ENCODE data around the gene RPTOR.

Gene RPTOR

GRCh38 chr17:80523054-80523744 lies 21.4 kb upstream of the RPTOR start:
- Histone ChIP-seq H3K27me3 (ENCODE audit: insufficient read depth, low read length, poor library complexity) (peaks cover 8% of the 10 kb centered on the region), H3K9me3 (ENCODE audit: insufficient read depth, low read length, severe bottlenecking) (no peaks in the 10 kb centered on the region), H3K36me3 (ENCODE audit: insufficient read depth, low read length) (no peaks in the 10 kb centered on the region), H3K4me2 (ENCODE audit: insufficient read depth, low read length) (no peak overlapping the region), H3K4me1 (ENCODE audit: insufficient read depth, low read length) (no peaks in the 10 kb centered on the region), H3K9ac (ENCODE audit: low read depth, low read length) (no peak overlapping the region), H2AFZ (ENCODE audit: low read depth, low read length) (no peak overlapping the region), H4K20me1 (ENCODE audit: insufficient read depth, low read length) (no peaks in the 10 kb centered on the region; the same call in 1 of the 2 replicates), H3K4me3 (ENCODE audit: low read depth in 1 of 2, low read length in 2 of 2) (no peak overlapping the region), H3K79me2 (ENCODE audit: insufficient read depth, low read length) (no peaks in the 10 kb centered on the region), H3K27ac (ENCODE audit: low read length) (no peak overlapping the region)
- no peak for DNase-seq
- TF ChIP-seq, protein P1, sequence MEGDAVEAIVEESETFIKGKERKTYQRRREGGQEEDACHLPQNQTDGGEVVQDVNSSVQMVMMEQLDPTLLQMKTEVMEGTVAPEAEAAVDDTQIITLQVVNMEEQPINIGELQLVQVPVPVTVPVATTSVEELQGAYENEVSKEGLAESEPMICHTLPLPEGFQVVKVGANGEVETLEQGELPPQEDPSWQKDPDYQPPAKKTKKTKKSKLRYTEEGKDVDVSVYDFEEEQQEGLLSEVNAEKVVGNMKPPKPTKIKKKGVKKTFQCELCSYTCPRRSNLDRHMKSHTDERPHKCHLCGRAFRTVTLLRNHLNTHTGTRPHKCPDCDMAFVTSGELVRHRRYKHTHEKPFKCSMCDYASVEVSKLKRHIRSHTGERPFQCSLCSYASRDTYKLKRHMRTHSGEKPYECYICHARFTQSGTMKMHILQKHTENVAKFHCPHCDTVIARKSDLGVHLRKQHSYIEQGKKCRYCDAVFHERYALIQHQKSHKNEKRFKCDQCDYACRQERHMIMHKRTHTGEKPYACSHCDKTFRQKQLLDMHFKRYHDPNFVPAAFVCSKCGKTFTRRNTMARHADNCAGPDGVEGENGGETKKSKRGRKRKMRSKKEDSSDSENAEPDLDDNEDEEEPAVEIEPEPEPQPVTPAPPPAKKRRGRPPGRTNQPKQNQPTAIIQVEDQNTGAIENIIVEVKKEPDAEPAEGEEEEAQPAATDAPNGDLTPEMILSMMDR (IDR thresholded peaks at IDR 0.05; ENCODE audit: borderline replicate concordance, extremely low read depth, low read length, poor library complexity, severe bottlenecking), result no peak
- no peak for TF ChIP-seq EZH2 (IDR thresholded peaks at IDR 0.05; ENCODE audit: borderline replicate concordance, low read depth, low read length, severe bottlenecking)
- no peak for ATAC-seq (ENCODE audit: insufficient read depth, low read depth)

GRCh38 chr17:80523956-80524712 lies 20.5 kb upstream of the RPTOR start:
- H3K79me2 ChIP-seq (ENCODE audit: insufficient read depth, low read length), result no peaks in the 10 kb centered on the region
- no peak overlapping the region for H2AFZ ChIP-seq (ENCODE audit: low read depth, low read length)
- H3K9ac ChIP-seq (ENCODE audit: low read depth, low read length), result no peak overlapping the region
- peaks cover 11% of the 10 kb centered on the region for H3K27me3 ChIP-seq (ENCODE audit: insufficient read depth, low read length, poor library complexity)
- no peaks in the 10 kb centered on the region for H3K4me1 ChIP-seq (ENCODE audit: insufficient read depth, low read length)
- no peaks in the 10 kb centered on the region; the same call in 1 of the 2 replicates for H4K20me1 ChIP-seq (ENCODE audit: insufficient read depth, low read length)
- ATAC-seq (ENCODE audit: insufficient read depth, low read depth) (no peak), DNase-seq (no peak)
- no peak overlapping the region for H3K4me3 ChIP-seq (ENCODE audit: low read depth in 1 of 2, low read length in 2 of 2)
- no peak overlapping the region for H3K4me2 ChIP-seq (ENCODE audit: insufficient read depth, low read length)
- H3K27ac ChIP-seq (ENCODE audit: low read length), result no peak overlapping the region
- H3K9me3 ChIP-seq (ENCODE audit: insufficient read depth, low read length, severe bottlenecking), result no peaks in the 10 kb centered on the region
- TF ChIP-seq, protein P1 (IDR thresholded peaks at IDR 0.05; ENCODE audit: borderline replicate concordance, extremely low read depth, low read length, poor library complexity, severe bottlenecking), result no peak
- TF ChIP-seq EZH2 (IDR thresholded peaks at IDR 0.05; ENCODE audit: borderline replicate concordance, low read depth, low read length, severe bottlenecking), result no peak
- no peaks in the 10 kb centered on the region for H3K36me3 ChIP-seq (ENCODE audit: insufficient read depth, low read length)

DNA sequence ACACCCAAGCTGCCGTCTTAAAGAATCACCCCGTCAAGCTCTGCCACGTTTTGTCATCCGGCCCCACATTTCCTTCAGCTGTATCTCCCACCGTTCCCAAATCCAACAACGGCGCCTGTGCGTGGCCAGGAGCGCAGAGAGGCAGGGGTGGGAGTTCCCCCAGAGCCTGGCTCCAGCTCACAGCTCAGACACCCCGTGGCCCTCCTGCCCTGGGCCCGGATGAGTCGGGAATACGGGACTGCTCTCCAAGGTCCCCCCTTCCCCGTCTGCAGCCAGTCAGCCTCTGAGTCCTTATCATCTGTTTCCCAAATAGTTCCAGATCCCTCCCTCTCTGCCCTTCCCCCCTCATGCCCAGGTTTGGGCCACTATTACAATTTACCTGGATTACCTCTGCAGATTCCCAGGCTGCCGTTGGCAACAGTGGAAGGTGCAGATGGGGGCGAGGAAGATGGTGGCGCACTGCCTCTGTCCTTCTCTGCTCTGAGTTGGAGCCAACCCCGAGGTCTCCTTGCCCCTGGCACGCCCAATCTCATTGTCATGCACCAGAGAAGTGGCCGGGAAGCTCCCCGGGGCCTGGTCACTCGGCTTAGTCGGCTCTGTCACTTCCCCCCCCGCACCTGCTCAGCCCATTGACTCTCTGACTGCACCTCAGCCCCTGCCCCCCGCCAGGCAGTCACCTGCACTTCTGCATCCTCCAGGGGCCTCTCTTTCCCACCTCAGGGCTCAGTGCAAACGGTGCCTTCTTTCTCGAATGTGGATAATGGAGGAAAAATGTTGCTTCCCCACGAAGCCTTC lies 18.3 kb upstream of the RPTOR start:
- no peaks in the 10 kb centered on the region for H3K79me2 ChIP-seq (ENCODE audit: insufficient read depth, low read length)
- TF ChIP-seq, protein P1 (IDR thresholded peaks at IDR 0.05; ENCODE audit: borderline replicate concordance, extremely low read depth, low read length, poor library complexity, severe bottlenecking), result no peak
- TF ChIP-seq EZH2 (IDR thresholded peaks at IDR 0.05; ENCODE audit: borderline replicate concordance, low read depth, low read length, severe bottlenecking), result no peak
- H3K27me3 ChIP-seq (ENCODE audit: insufficient read depth, low read length, poor library complexity), result peaks cover 6% of the 10 kb centered on the region
- no peaks in the 10 kb centered on the region for H3K4me1 ChIP-seq (ENCODE audit: insufficient read depth, low read length)
- no peak overlapping the region for H3K9ac ChIP-seq (ENCODE audit: low read depth, low read length)
- H3K4me2 ChIP-seq (ENCODE audit: insufficient read depth, low read length), result no peak overlapping the region
- no peaks in the 10 kb centered on the region for H3K9me3 ChIP-seq (ENCODE audit: insufficient read depth, low read length, severe bottlenecking)
- ATAC-seq (ENCODE audit: insufficient read depth, low read depth) (no peak), DNase-seq (no peak)
- H3K27ac ChIP-seq (ENCODE audit: low read length), result no peak overlapping the region
- no peak overlapping the region for H2AFZ ChIP-seq (ENCODE audit: low read depth, low read length)
- no peaks in the 10 kb centered on the region; the same call in 1 of the 2 replicates for H4K20me1 ChIP-seq (ENCODE audit: insufficient read depth, low read length)
- no peaks in the 10 kb centered on the region for H3K36me3 ChIP-seq (ENCODE audit: insufficient read depth, low read length)
- no peak overlapping the region for H3K4me3 ChIP-seq (ENCODE audit: low read depth in 1 of 2, low read length in 2 of 2)
